Calu3 (cell line): Measurements from ENCODE around the gene LRP5. TPM values are rescaled to one million over a fixed set of nuclear protein-coding genes. Genes with fewer than 3 reads are reported as not detected.

Source experiments
- BruUV-seq: library from RNA; stranded (reverse); fragments of 400-500 nt; replicated peaks from 2 replicates; lab custom pipeline; 2021; lab: Mats Ljungman, UMichigan
- CTCF ChIA-PET: fragments of 300-600 bp; sonication (Branson Sonifier 250); formaldehyde crosslinking; loops from one replicate; lab custom pipeline; 2022; ENCODE audit warnings: antibody characterized with exemption; lab: Charles Lee
- DNase-seq: peaks from one replicate; pipeline ENCODE4 v3.0.0; 2022
- H3K27ac Mint-ChIP-seq: one replicate; pipeline ENCODE4 v1.8.0; 2022; ENCODE audit warnings: mixed read lengths; ENCODE audit not compliant: unreplicated experiment
- H3K27me3 Mint-ChIP-seq: one replicate; pipeline ENCODE4 v1.8.0; 2022; ENCODE audit warnings: mixed read lengths; ENCODE audit not compliant: unreplicated experiment
- H3K36me3 Mint-ChIP-seq: one replicate; pipeline ENCODE4 v1.8.0; 2022; ENCODE audit warnings: mild to moderate bottlenecking, moderate library complexity, mixed read lengths; ENCODE audit not compliant: insufficient read depth, unreplicated experiment
- H3K4me1 Mint-ChIP-seq: one replicate; pipeline ENCODE4 v1.8.0; 2022; ENCODE audit warnings: mild to moderate bottlenecking, low read depth, mixed read lengths; ENCODE audit not compliant: unreplicated experiment
- H3K4me3 Mint-ChIP-seq: one replicate; pipeline ENCODE4 v1.8.0; 2022; ENCODE audit warnings: mild to moderate bottlenecking, low read depth, moderate library complexity, mixed read lengths; ENCODE audit not compliant: unreplicated experiment
- H3K9me3 Mint-ChIP-seq: one replicate; pipeline ENCODE4 v1.8.0; 2022; ENCODE audit warnings: low read depth, mixed read lengths; ENCODE audit not compliant: unreplicated experiment
- CTCF ChIP-seq: fragments of 200-600 bp; IDR thresholded peaks from one replicate; pipeline ENCODE4 v1.8.0; 2022; ENCODE audit warnings: antibody characterized with exemption; ENCODE audit not compliant: unreplicated experiment
- intact Hi-C: fragments of 100-400 bp; cut with micrococcal nuclease; formaldehyde crosslinking; loops from one replicate; pipeline ENCODE4 v1.10.0; 2022; ENCODE audit not compliant: unreplicated experiment
- total RNA-seq: library from RNA; stranded (reverse); gene quantifications from 2 replicates; pipeline ENCODE4 v1.2.3, GENCODE V29; 2022

Gene LRP5
- total RNA-seq, 1 experiment from 2014 or later, result 82.0 TPM

GRCh38 chr11:68333173-68333572 is 20.8 kb downstream of the LRP5 start:
- peaks cover 43% of the 10 kb centered on the region for H3K4me1 Mint-ChIP-seq
- H3K4me3 Mint-ChIP-seq, result no peak overlapping the region
- H3K27me3 Mint-ChIP-seq, result no peaks in the 10 kb centered on the region
- H3K9me3 Mint-ChIP-seq, result no peaks in the 10 kb centered on the region
- TF ChIP-seq CTCF, result no peak
- intact Hi-C loops, result no loop called here
- DNase-seq, result no peak
- H3K36me3 Mint-ChIP-seq, result peaks cover 8% of the 10 kb centered on the region
- CTCF ChIA-PET, result no interaction called here
- H3K27ac Mint-ChIP-seq, result no peak overlapping the region
- BruUV-seq, result no TSS peak

GRCh38 chr11:68334923-68335322 is 22.5 kb downstream of the LRP5 start:
- TF ChIP-seq CTCF, result no peak
- no peak for DNase-seq
- CTCF ChIA-PET, result interaction anchor here (1.1 kb wide), 1 partner anchor 8 kb away, joined by 3 read pairs; no protein-coding TSS in a partner anchor
- BruUV-seq, result no TSS peak
- H3K9me3 Mint-ChIP-seq, result no peaks in the 10 kb centered on the region
- H3K4me1 Mint-ChIP-seq, result peaks cover 35% of the 10 kb centered on the region
- no peaks in the 10 kb centered on the region for H3K27me3 Mint-ChIP-seq
- H3K4me3 Mint-ChIP-seq, result no peak overlapping the region
- H3K27ac Mint-ChIP-seq, result no peak overlapping the region
- intact Hi-C loops, result no loop called here
- H3K36me3 Mint-ChIP-seq, result peaks cover 8% of the 10 kb centered on the region

- intact Hi-C loops, result no loop called here
- DNase-seq, result no peak
- H3K27ac Mint-ChIP-seq, result no peak overlapping the region
- H3K4me3 Mint-ChIP-seq, result no peak overlapping the region
- peaks cover 8% of the 10 kb centered on the region for H3K36me3 Mint-ChIP-seq
- H3K4me1 Mint-ChIP-seq, result peaks cover 35% of the 10 kb centered on the region
- no peak for TF ChIP-seq CTCF
- H3K27me3 Mint-ChIP-seq, result no peaks in the 10 kb centered on the region
- CTCF ChIA-PET, result no interaction called here
- no TSS peak for BruUV-seq
- no peaks in the 10 kb centered on the region for H3K9me3 Mint-ChIP-seq
Measured at GRCh38 chr11:68335683-68336082, 23.3 kb downstream of the LRP5 start.

- BruUV-seq, result no TSS peak
- Mint-ChIP-seq H3K27me3 (no peaks in the 10 kb centered on the region), H3K27ac (no peak overlapping the region), H3K9me3 (no peaks in the 10 kb centered on the region), H3K4me3 (no peak overlapping the region), H3K4me1 (peaks cover 35% of the 10 kb centered on the region), H3K36me3 (peaks cover 4% of the 10 kb centered on the region)
- no peak for TF ChIP-seq CTCF
- intact Hi-C loops, result no loop called here
- no peak for DNase-seq
- CTCF ChIA-PET, result no interaction called here
Measured at GRCh38 chr11:68336716-68337115, 24.3 kb downstream of the LRP5 start.
